HepG2 (cell line): ENCODE measurements around the gene ZNF22. TPM values are rescaled to one million over a fixed set of nuclear protein-coding genes. Genes with fewer than 3 reads are reported as not detected.
A peak's percentile ranks its signal among the peaks of the same experiment; 100 is the strongest.

Experiments used
- ATAC-seq: fragments of 200-7000 bp; cut with Tn5 transposase; 3 replicates; pipeline ENCODE4 v1.9.1; 2020; ENCODE audit warnings: mild to moderate bottlenecking, moderate library complexity
- BruUV-seq: library from RNA; stranded (reverse); fragments of 400-500 nt; replicated peaks from 2 replicates; lab custom pipeline; 2021; lab: Mats Ljungman, UMichigan
- CTCF ChIA-PET: fragments of 300-600 bp; formaldehyde crosslinking; extraction: SDS; loops from one replicate; lab custom pipeline; 2021; ENCODE audit warnings: low total read pairs, inconsistent platforms, low intra/inter-chr PET ratio; lab: Yijun Ruan, JAX
- POLR2A ChIA-PET: fragments of 350-600 bp; sonication (Branson Sonifier 250); formaldehyde crosslinking; loops from one replicate; lab custom pipeline; 2020; ENCODE audit warnings: antibody characterized with exemption, inconsistent platforms; lab: Yijun Ruan, JAX
- DNase-seq: peaks from one replicate; pipeline ENCODE4 v3.0.0-alpha.2; 2015; ENCODE audit warnings: low spot score
- FAIRE-seq: peaks from 3 replicates; lab custom pipeline; 2011; peaks lifted over from hg19 to GRCh38; lab: Jason Lieb, UNC
- H2AFZ ChIP-seq: one replicate; pipeline ENCODE4 v1.6.1; 2011; ENCODE audit warnings: low read length, inconsistent platforms
- H3K27ac ChIP-seq: fragments of 300-600 bp; 3 replicates; pipeline ENCODE4 v1.8.0; 2011; ENCODE audit warnings: mixed run types, mild to moderate bottlenecking, mixed read lengths, low read length, inconsistent platforms; ENCODE audit not compliant: insufficient read depth; ENCODE audit errors: extremely low read length
- H3K27me3 ChIP-seq, 2 experiments: fragments of 200-600 bp in 1 of 2; 2 replicates in 1 of 2; 3 replicates in 1 of 2; pipeline versions ENCODE4 v1.6.0 to v1.8.0; 2011; ENCODE audit warnings: low read length in 2 of 2, mild to moderate bottlenecking in 2 of 2, moderate library complexity in 2 of 2, inconsistent platforms in 1 of 2; ENCODE audit not compliant: insufficient read depth in 2 of 2, control insufficient read depth in 1 of 2
- H3K36me3 ChIP-seq, 2 experiments: fragments of 200-600 bp in 1 of 2; replicated peaks in 1 of 2; 2 replicates in 1 of 2; 3 replicates in 1 of 2; pipeline versions ENCODE4 v1.5.1 to v1.8.0; 2011; ENCODE audit warnings: low read length in 2 of 2, inconsistent platforms in 1 of 2; ENCODE audit not compliant: insufficient read depth in 2 of 2, control insufficient read depth in 1 of 2
- H3K4me1 ChIP-seq: 2 replicates; pipeline ENCODE4 v1.5.1; 2012; ENCODE audit warnings: low read length, inconsistent platforms; ENCODE audit not compliant: insufficient read depth
- H3K4me2 ChIP-seq: 2 replicates; pipeline ENCODE4 v1.6.0; 2011; ENCODE audit warnings: low read depth, low read length, inconsistent platforms
- H3K4me3 ChIP-seq, 3 experiments: fragments of 200-600 bp in 1 of 3; sonication (generic), shearing (Covaris generic) in 1 of 3; replicated peaks in 1 of 3; 2 replicates each; pipeline ENCODE4 v1.5.1; 2011 to 2016; ENCODE audit warnings: low read length in 3 of 3, inconsistent platforms in 2 of 3, low read depth in 2 of 3, mild to moderate bottlenecking in 2 of 3, control low read depth in 1 of 3, mixed read lengths in 1 of 3; ENCODE audit not compliant: insufficient read depth in 1 of 3
- H3K79me2 ChIP-seq: one replicate; pipeline ENCODE4 v1.6.1; 2011; ENCODE audit warnings: low read length, inconsistent platforms; ENCODE audit not compliant: insufficient read depth
- H3K9ac ChIP-seq: 2 replicates; pipeline ENCODE4 v1.6.0; 2011; ENCODE audit warnings: mild to moderate bottlenecking, low read depth, low read length, inconsistent platforms; ENCODE audit not compliant: insufficient read depth
- H3K9me3 ChIP-seq: 2 replicates; pipeline ENCODE4 v1.5.1; 2012; ENCODE audit warnings: mild to moderate bottlenecking, low read length
- H4K20me1 ChIP-seq: 2 replicates; pipeline ENCODE4 v1.6.0; 2011; ENCODE audit warnings: inconsistent platforms, mild to moderate bottlenecking, low read length, moderate library complexity; ENCODE audit not compliant: insufficient read depth
- ARNTL ChIP-seq: sonication (generic); formaldehyde crosslinking; IDR thresholded peaks from 2 replicates; pipeline ENCODE4 v1.4.0; 2020; ENCODE audit warnings: mild to moderate bottlenecking, missing genetic modification reagents
- CBX1 ChIP-seq: IDR thresholded peaks from one replicate; pipeline ENCODE4 v1.6.1; 2016; ENCODE audit warnings: antibody characterized with exemption, low read depth
- CEBPB ChIP-seq: IDR thresholded peaks from 2 replicates; pipeline ENCODE4 v1.6.1; 2011; ENCODE audit warnings: low read depth, low read length, improper control_type of control experiment, borderline replicate concordance
- CEBPG ChIP-seq: IDR thresholded peaks from 2 replicates; pipeline ENCODE4 v1.6.1; 2016
- GATAD2A ChIP-seq: IDR thresholded peaks from 2 replicates; pipeline ENCODE4 v1.6.1; 2016
- HOMEZ ChIP-seq: IDR thresholded peaks from 2 replicates; pipeline ENCODE4 v1.6.1; 2016; ENCODE audit warnings: low read depth
- MNT ChIP-seq: fragments of 450-650 bp; IDR thresholded peaks from 2 replicates; pipeline ENCODE4 v1.6.1; 2016
- TCF7 ChIP-seq: sonication (generic); IDR thresholded peaks from 2 replicates; pipeline ENCODE4 v1.6.1; 2016; ENCODE audit warnings: antibody characterized with exemption, low read depth
- ZBTB38 ChIP-seq: sonication (generic); formaldehyde crosslinking; IDR thresholded peaks from 2 replicates; pipeline ENCODE4 v1.5.1; 2020; ENCODE audit warnings: mild to moderate bottlenecking, missing genetic modification reagents
- ZFP36 ChIP-seq: fragments of 150-350 bp; IDR thresholded peaks from 2 replicates; pipeline ENCODE4 v1.6.1; 2018; ENCODE audit warnings: borderline replicate concordance, low read length, low read depth; ENCODE audit not compliant: partially characterized antibody
- ZNF687 ChIP-seq: sonication (generic); formaldehyde crosslinking; IDR thresholded peaks from 2 replicates; pipeline ENCODE4 v1.5.1; 2020; ENCODE audit warnings: mild to moderate bottlenecking, missing genetic modification reagents, moderate library complexity
- WGBS: methylation state at CpG from one replicate; pipeline ENCODE4 v1.1.6; 2017; ENCODE audit warnings: low lambda C conversion rate; 5-methylcytosine and 5-hydroxymethylcytosine counted together
- in situ Hi-C: cut with HindIII; loops from 2 replicates; pipeline ENCODE4 v1.10.0; 2017; ENCODE audit warnings: low pct_unique_long_range_greater_than_20kb; ENCODE audit not compliant: extremely low pct_ligation_motif_present
- intact Hi-C: fragments of 100-400 bp; cut with micrococcal nuclease; formaldehyde crosslinking; loops from one replicate; pipeline ENCODE4 v1.10.0; 2022; ENCODE audit not compliant: unreplicated experiment
- polyA plus RNA-seq, 8 experiments: library from polyadenylated mRNA; depleted of rRNA in 3 of 8; stranded (reverse) in 7 of 8; unstranded in 1 of 8; fragments of >200 nt; fragmentation: Illumina TruSeq in 4 of 8; extraction: Trizol in 4 of 8; gene quantifications; 2 replicates each; pipeline versions ENCODE4 v1.2.1 to v1.2.3, GENCODE V29; 2011 to 2016; ENCODE audit warnings: low read depth in 4 of 8, missing spikeins in 1 of 8, mixed read lengths in 1 of 8; ENCODE audit not compliant: insufficient read depth in 1 of 8
- total RNA-seq, 5 experiments: library from RNA; depleted of rRNA; stranded (reverse); fragments of >200 nt; fragmentation: Illumina TruSeq; extraction: Trizol; gene quantifications; 2 replicates each; pipeline ENCODE4 v1.2.3, GENCODE V29; 2016; ENCODE audit warnings: low read depth in 1 of 5

Gene ZNF22
- total and polyA plus RNA-seq, 2 of the 13 experiments (the other 11 are each of a cell fraction or from before 2014, with no cell fraction given): 0.40 to 1.3 TPM

- TF ChIP-seq ZFP36 (no peak), MNT (no peak)
Measured at GRCh38 chr10:45000138-45000751, 478 bp upstream of the ZNF22 start (continued).

- no peaks in the 10 kb centered on the region for H3K27me3 ChIP-seq
- BruUV-seq: no TSS peak
- H3K79me2 ChIP-seq: no peaks in the 10 kb centered on the region
- peak; percentile 31; the same call in 1 of the 3 replicates for ATAC-seq
- no peak for FAIRE-seq
- TF ChIP-seq CEBPB (peak; percentile 73), TCF7 (no peak), ZBTB38 (peak; percentile 71; the same call in 1 of the 2 replicates), CBX1 (no peak), ARNTL (no peak), CEBPG (CRISPR knock-in tag) (peak; percentile 52), HOMEZ (CRISPR knock-in tag) (0 out of 2 replicates have a peak, but pooled peaks have one; percentile 16), GATAD2A (CRISPR knock-in tag) (peak; percentile 36; the same call in 1 of the 2 replicates), ZNF687 (CRISPR knock-in tag) (peak; percentile 21; the same call in 1 of the 2 replicates)
- no peak for DNase-seq
- peaks cover 95% of the 10 kb centered on the region for H3K4me1 ChIP-seq
- no peaks in the 10 kb centered on the region for H3K9me3 ChIP-seq
- no peaks in the 10 kb centered on the region for H3K36me3 ChIP-seq
- no peak overlapping the region for H3K4me3 ChIP-seq
- peak overlapping the region; percentile 34 for H3K4me2 ChIP-seq
- H4K20me1 ChIP-seq: no peaks in the 10 kb centered on the region
- CTCF ChIA-PET: no interaction called here
- POLR2A ChIA-PET: interaction anchor here (1.3 to 5.4 kb wide), 3 partner anchors 21 to 26 kb away, joined by 4 to 30 read pairs (median 19); partner anchors contain the start of gene DEPP1
- 64% methylated on average over 13 of the region's 13 CpGs for WGBS
- in situ Hi-C loops: loop anchor here (25.0 kb wide), 2 partner anchors 236 to 436 kb away; no protein-coding TSS in a partner anchor
- no peak overlapping the region for H3K9ac ChIP-seq
- H2AFZ ChIP-seq: no peak overlapping the region
- H3K27ac ChIP-seq: no peak overlapping the region
- intact Hi-C loops: loop anchor here (10.0 kb wide), 1 partner anchor 443 kb away; no protein-coding TSS in a partner anchor
Measured at GRCh38 chr10:45001381-45002148, 842 bp downstream of the ZNF22 start.
